CD8-positive, alpha-beta memory T cell (primary cell): ENCODE data around the gene CADM3. TPM values are rescaled to one million over a fixed set of nuclear protein-coding genes. Genes with fewer than 3 reads are reported as not detected.
A peak's percentile ranks its signal among the peaks of the same experiment; 100 is the strongest.

Source experiments
- CTCF ChIA-PET: fragments of 350-600 bp; sonication (Branson Sonifier 250); formaldehyde crosslinking; loops from one replicate; lab custom pipeline; 2021; ENCODE audit warnings: antibody characterized with exemption; lab: Charles Lee
- POLR2A ChIA-PET: fragments of 350-600 bp; sonication (Branson Sonifier 250); formaldehyde crosslinking; loops from one replicate; lab custom pipeline; 2021; ENCODE audit warnings: antibody characterized with exemption; lab: Charles Lee
- DNase-seq, 5 donors: peaks; one replicate each; pipeline versions ENCODE4 v3.0.0 to v3.0.0-alpha.2; 2020 to 2022; ENCODE audit warnings: mixed read lengths in 1 of 5
- H3K27ac ChIP-seq: one replicate; pipeline ENCODE4 v1.7.0; 2013; ENCODE audit warnings: low read depth, mild to moderate bottlenecking, low read length, moderate library complexity
- H3K27me3 ChIP-seq: 2 replicates; pipeline ENCODE4 v1.7.0; 2013; ENCODE audit warnings: low read length, mild to moderate bottlenecking; ENCODE audit not compliant: insufficient read depth, poor library complexity, severe bottlenecking
- H3K36me3 ChIP-seq: 2 replicates; pipeline ENCODE4 v1.7.0; 2013; ENCODE audit warnings: mild to moderate bottlenecking, low read length, moderate library complexity; ENCODE audit not compliant: insufficient read depth
- H3K4me1 ChIP-seq: 2 replicates; pipeline ENCODE4 v1.7.0; 2013; ENCODE audit warnings: mild to moderate bottlenecking, low read length, moderate library complexity; ENCODE audit not compliant: insufficient read depth
- H3K4me3 ChIP-seq: 2 replicates; pipeline ENCODE4 v1.7.0; 2013; ENCODE audit warnings: mild to moderate bottlenecking, low read length
- H3K9me3 ChIP-seq: 2 replicates; pipeline ENCODE4 v1.7.0; 2013; ENCODE audit warnings: mild to moderate bottlenecking, low read length
- H3K27ac Mint-ChIP-seq, 8 donors: one replicate each; pipeline ENCODE4 v1.8.0; 2020 to 2021; ENCODE audit warnings: mixed read lengths in 8 of 8, mild to moderate bottlenecking in 6 of 8, inconsistent platforms in 3 of 8, moderate library complexity in 3 of 8
- H3K27me3 Mint-ChIP-seq, 2 donors: one replicate each; pipeline ENCODE4 v1.8.0; 2020 to 2021; ENCODE audit warnings: mixed read lengths in 2 of 2, mild to moderate bottlenecking in 1 of 2, moderate library complexity in 1 of 2
- H3K36me3 Mint-ChIP-seq, 3 donors: one replicate each; pipeline ENCODE4 v1.8.0; 2020 to 2021; ENCODE audit warnings: mixed read lengths in 3 of 3, inconsistent platforms in 1 of 3, mild to moderate bottlenecking in 1 of 3
- H3K4me1 Mint-ChIP-seq, 3 donors: one replicate each; pipeline ENCODE4 v1.8.0; 2020 to 2021; ENCODE audit warnings: mixed read lengths in 3 of 3, inconsistent platforms in 1 of 3, mild to moderate bottlenecking in 1 of 3
- H3K4me3 Mint-ChIP-seq, 7 donors: one replicate each; pipeline ENCODE4 v1.8.0; 2020 to 2021; ENCODE audit warnings: mixed read lengths in 7 of 7, mild to moderate bottlenecking in 6 of 7, moderate library complexity in 4 of 7, inconsistent platforms in 2 of 7
- H3K9me3 Mint-ChIP-seq, 5 donors: one replicate each; pipeline ENCODE4 v1.8.0; 2020 to 2022; ENCODE audit warnings: mixed read lengths in 5 of 5, mild to moderate bottlenecking in 3 of 5, moderate library complexity in 2 of 5, inconsistent platforms in 1 of 5
- polyA plus RNA-seq: library from polyadenylated mRNA; unstranded; fragments of 300-500 nt; fragmentation: Illumina TruSeq; gene quantifications from one replicate; pipeline ENCODE4 v1.2.3, GENCODE V29; 2021
- total RNA-seq, 2 experiments: library from RNA; stranded (reverse); gene quantifications; one replicate each; pipeline ENCODE4 v1.2.3, GENCODE V29; 2021

CADM3 gene
- total and polyA plus RNA-seq, 3 experiments from 2014 or later: not detected

DNA sequence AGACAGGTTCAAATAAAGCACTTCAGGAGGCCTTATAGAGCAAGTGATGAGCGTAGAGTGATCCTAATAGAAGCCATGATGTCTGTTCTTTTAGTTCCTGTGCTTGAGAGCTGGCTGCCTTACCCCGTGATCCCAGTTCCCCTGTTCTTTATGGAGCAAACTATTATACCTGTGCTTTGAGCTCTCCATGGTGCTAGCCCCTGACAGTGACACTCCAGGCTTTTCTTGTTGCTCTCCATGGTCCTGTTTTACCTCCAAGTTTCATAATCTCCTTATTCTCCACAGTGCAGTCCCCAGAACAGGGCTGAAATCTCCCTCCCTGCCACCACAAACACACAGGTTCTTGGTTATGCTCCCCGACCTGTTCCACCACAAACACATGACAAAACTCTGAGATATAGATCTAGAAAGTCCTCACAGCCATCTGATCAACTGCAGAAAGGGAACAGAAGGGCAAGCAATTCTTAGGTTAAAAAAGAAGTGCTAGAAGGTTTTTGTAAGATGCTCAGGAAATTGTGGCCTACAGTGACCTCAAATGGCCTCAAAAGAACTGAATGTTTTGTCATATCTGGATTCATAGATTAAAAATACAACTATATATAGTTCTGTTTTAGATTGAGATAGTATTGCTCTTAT, 6.0 kb downstream of the CADM3 start:
- Histone ChIP-seq H3K4me3 (no peak overlapping the region), H3K36me3 (no peaks in the 10 kb centered on the region), H3K9me3 (no peaks in the 10 kb centered on the region), H3K27me3 (no peaks in the 10 kb centered on the region), H3K27ac (no peak overlapping the region), H3K4me1 (no peaks in the 10 kb centered on the region)
- DNase-seq: peak in 1 of 5 donors; percentile 10
- peaks cover 36 to 77% of the 10 kb centered on the region in 2 donors for H3K27me3 Mint-ChIP-seq
- H3K27ac Mint-ChIP-seq: no peak overlapping the region
- POLR2A ChIA-PET: no interaction called here
- CTCF ChIA-PET: no interaction called here
- H3K4me3 Mint-ChIP-seq: no peak overlapping the region
- no peaks in the 10 kb centered on the region for H3K9me3 Mint-ChIP-seq
- no peaks in the 10 kb centered on the region for H3K4me1 Mint-ChIP-seq
- H3K36me3 Mint-ChIP-seq: peaks cover 0 to 1% (median 0%) of the 10 kb centered on the region in 3 donors

DNA sequence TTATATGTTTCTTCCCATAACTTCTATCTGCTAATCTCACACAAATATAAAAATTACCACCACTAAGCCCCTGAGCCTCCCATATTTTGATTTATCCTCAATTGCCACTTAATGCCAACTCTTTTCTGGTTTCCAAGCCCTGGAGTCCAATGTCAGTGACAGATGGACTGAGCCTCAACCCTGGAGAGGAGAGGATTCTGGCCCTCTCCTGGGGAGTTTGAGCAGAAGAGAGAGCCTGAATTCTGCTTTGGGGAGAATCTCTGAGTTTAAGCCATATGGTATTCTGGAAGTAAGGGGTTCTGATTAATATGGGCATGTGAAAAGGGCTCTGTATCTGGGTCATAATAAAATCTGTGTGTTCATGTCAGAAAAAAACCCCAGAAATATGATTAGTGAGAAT, 8.5 kb downstream of the CADM3 start:
- Mint-ChIP-seq H3K27me3 (peaks cover 31 to 64% of the 10 kb centered on the region in 2 donors), H3K9me3 (no peaks in the 10 kb centered on the region), H3K4me3 (no peak overlapping the region), H3K4me1 (no peaks in the 10 kb centered on the region), H3K27ac (no peak overlapping the region), H3K36me3 (peaks cover 0 to 1% (median 0%) of the 10 kb centered on the region in 3 donors)
- Histone ChIP-seq H3K36me3 (no peaks in the 10 kb centered on the region), H3K4me1 (no peaks in the 10 kb centered on the region), H3K9me3 (no peaks in the 10 kb centered on the region), H3K27me3 (no peaks in the 10 kb centered on the region), H3K27ac (no peak overlapping the region), H3K4me3 (no peak overlapping the region)
- POLR2A ChIA-PET: no interaction called here
- CTCF ChIA-PET: no interaction called here
- DNase-seq: no peak

DNA sequence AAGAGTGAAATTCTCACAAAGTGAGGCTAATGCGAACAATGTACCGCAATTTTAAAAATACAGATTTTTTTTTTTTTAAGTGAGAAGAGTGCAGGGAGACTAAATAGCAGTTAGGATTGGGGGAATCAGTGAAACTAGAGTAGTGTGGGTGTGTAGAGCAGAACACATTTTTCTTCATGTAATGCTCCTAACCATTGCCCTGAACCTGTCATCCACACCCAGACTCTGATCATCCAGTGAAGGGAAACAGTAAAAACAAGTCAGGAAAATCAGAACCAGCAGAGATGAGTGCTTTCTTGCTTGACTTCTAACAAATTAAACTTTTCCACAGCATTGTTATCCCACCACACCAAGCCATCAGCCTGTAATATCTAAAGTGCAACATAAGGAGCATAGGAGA, 9.1 kb downstream of the CADM3 start:
- H3K4me1 Mint-ChIP-seq: no peaks in the 10 kb centered on the region
- H3K36me3 ChIP-seq: no peaks in the 10 kb centered on the region
- no peak overlapping the region for H3K27ac Mint-ChIP-seq
- no peaks in the 10 kb centered on the region for H3K4me1 ChIP-seq
- no peaks in the 10 kb centered on the region for H3K27me3 ChIP-seq
- DNase-seq: no peak
- no peak overlapping the region for H3K27ac ChIP-seq
- no peaks in the 10 kb centered on the region for H3K9me3 ChIP-seq
- peaks cover 0 to 1% (median 0%) of the 10 kb centered on the region in 3 donors for H3K36me3 Mint-ChIP-seq
- no peaks in the 10 kb centered on the region for H3K9me3 Mint-ChIP-seq
- H3K4me3 Mint-ChIP-seq: no peak overlapping the region
- ChIA-PET POLR2A (no interaction called here), CTCF (no interaction called here)
- peaks cover 27 to 63% of the 10 kb centered on the region in 2 donors for H3K27me3 Mint-ChIP-seq
- no peak overlapping the region for H3K4me3 ChIP-seq

DNA sequence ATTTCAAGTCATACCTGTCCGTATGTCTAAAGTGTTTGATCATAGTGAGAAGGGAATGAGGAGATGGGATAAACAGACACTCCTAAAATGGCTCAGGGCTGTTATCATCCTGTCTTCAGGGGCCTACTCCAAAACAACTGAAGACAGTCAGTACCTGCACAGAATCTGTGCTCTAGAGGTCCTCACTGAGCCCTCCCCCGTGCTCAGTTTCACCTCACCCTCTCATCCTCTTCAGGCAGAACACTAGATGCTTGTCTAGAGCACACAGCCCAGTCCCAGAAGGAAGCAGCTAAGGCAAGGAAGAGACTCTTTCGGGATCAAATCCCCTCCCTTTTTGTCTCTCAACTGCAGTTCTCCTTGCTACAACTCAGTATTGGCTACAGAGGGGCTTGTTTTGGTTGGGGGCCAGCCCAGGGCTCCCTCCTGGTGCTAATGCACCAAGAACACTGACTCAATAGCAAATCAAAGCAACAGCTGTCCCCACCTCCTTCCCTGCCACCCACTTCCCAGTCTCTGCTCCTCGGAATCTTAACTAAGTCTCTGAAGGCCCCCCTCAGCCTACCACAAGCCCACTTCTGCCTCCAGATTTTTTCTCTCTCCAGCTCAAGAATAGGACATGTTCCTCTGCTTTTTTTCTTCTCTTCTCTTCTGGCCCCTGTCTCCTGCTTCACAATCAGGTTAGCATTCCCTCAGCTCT, 10.1 kb downstream of the CADM3 start:
- H3K27me3 ChIP-seq: no peaks in the 10 kb centered on the region
- H3K9me3 ChIP-seq: no peaks in the 10 kb centered on the region
- H3K4me1 ChIP-seq: no peaks in the 10 kb centered on the region
- Mint-ChIP-seq H3K27ac (no peak overlapping the region), H3K9me3 (no peaks in the 10 kb centered on the region), H3K27me3 (peaks cover 24 to 69% of the 10 kb centered on the region in 2 donors), H3K4me3 (no peak overlapping the region), H3K4me1 (no peaks in the 10 kb centered on the region), H3K36me3 (peaks cover 0 to 1% (median 0%) of the 10 kb centered on the region in 3 donors)
- H3K27ac ChIP-seq: no peak overlapping the region
- H3K4me3 ChIP-seq: no peak overlapping the region
- POLR2A ChIA-PET: no interaction called here
- H3K36me3 ChIP-seq: no peaks in the 10 kb centered on the region
- CTCF ChIA-PET: no interaction called here
- DNase-seq: no peak

DNA sequence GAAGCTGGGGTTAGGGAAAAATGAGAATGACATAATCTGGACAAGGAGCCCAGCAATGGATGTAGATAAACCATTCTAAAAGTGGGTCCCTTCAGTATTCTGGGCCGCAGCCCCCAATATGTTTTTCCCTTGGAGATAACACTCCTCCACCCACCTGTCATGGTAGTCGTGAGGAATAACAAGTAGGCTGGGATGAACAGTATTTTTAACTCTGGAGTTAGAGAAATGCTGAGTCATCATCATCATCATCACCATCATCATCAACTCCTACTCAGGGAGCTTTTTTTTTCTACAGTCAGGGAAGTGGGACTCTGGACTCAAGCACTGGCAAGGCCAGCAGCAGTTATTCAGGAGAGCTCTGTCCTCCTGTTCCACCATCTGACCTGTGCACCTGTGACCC, 12.8 kb downstream of the CADM3 start:
- Mint-ChIP-seq H3K4me3 (no peak overlapping the region), H3K9me3 (no peaks in the 10 kb centered on the region), H3K36me3 (peaks cover 0 to 1% (median 0%) of the 10 kb centered on the region in 3 donors), H3K27me3 (peaks cover 31 to 79% of the 10 kb centered on the region in 2 donors), H3K27ac (no peak overlapping the region), H3K4me1 (peaks cover 0 to 14% (median 3%) of the 10 kb centered on the region in 3 donors)
- Histone ChIP-seq H3K36me3 (no peaks in the 10 kb centered on the region), H3K27ac (no peak overlapping the region), H3K4me3 (no peak overlapping the region), H3K27me3 (no peaks in the 10 kb centered on the region), H3K4me1 (no peaks in the 10 kb centered on the region), H3K9me3 (no peaks in the 10 kb centered on the region)
- ChIA-PET POLR2A (no interaction called here), CTCF (no interaction called here)
- DNase-seq: no peak

DNA sequence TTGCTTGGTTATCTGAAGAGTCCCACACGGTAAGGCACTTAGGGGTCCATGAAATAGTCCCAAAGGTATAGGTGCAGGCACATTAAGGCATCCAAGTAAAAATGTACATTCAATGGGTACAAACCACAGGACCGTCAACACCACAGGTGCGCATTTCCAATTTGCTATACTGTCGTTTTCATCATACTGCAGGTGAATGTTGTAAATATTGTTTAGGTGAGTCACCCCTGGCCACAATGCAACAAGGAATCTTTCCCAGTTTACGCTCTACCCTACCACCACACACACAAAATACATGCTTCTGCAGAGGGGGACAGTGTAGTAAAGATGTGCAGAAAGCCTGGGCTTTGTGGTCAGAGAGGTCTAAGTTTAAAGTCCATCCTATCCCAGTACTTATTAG, 13.7 kb downstream of the CADM3 start:
- no peak overlapping the region for H3K27ac ChIP-seq
- no peaks in the 10 kb centered on the region for H3K27me3 ChIP-seq
- H3K4me1 ChIP-seq: no peaks in the 10 kb centered on the region
- no peak overlapping the region for H3K4me3 ChIP-seq
- Mint-ChIP-seq H3K27me3 (peaks cover 39 to 79% of the 10 kb centered on the region in 2 donors), H3K27ac (no peak overlapping the region), H3K4me1 (peaks cover 0 to 14% (median 3%) of the 10 kb centered on the region in 3 donors), H3K4me3 (no peak overlapping the region), H3K9me3 (no peaks in the 10 kb centered on the region), H3K36me3 (peaks cover 0 to under 1% (median 0%) of the 10 kb centered on the region in 3 donors)
- no peak for DNase-seq
- ChIA-PET CTCF (no interaction called here), POLR2A (no interaction called here)
- H3K9me3 ChIP-seq: no peaks in the 10 kb centered on the region
- no peaks in the 10 kb centered on the region for H3K36me3 ChIP-seq

DNA sequence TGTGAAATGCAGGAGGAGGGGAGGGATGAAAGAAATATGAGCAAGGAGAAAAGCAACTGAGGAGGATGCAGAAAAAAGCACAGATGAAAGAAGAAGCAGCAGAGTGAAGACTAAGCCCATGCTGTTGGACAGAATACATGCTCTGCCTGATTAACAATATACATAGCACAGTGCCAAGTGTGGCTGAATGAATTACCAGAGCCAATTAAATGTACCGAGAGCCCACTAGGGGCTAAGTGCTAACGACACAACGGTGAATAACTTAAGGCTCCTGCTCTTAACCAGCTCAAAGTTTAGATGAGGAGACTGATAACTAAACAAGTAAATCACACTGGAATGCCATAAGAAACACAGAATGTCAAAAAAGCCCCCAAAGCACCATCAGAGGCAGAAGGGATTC, 15.6 kb downstream of the CADM3 start:
- peaks cover 32 to 74% of the 10 kb centered on the region in 2 donors for H3K27me3 Mint-ChIP-seq
- ChIA-PET CTCF (no interaction called here), POLR2A (no interaction called here)
- Histone ChIP-seq H3K4me1 (no peaks in the 10 kb centered on the region), H3K9me3 (no peaks in the 10 kb centered on the region), H3K27me3 (no peaks in the 10 kb centered on the region), H3K4me3 (no peak overlapping the region), H3K36me3 (no peaks in the 10 kb centered on the region), H3K27ac (no peak overlapping the region)
- no peaks in the 10 kb centered on the region for H3K36me3 Mint-ChIP-seq
- DNase-seq: no peak
- H3K27ac Mint-ChIP-seq: no peak overlapping the region
- no peaks in the 10 kb centered on the region for H3K9me3 Mint-ChIP-seq
- peaks cover 0 to 14% (median 3%) of the 10 kb centered on the region in 3 donors for H3K4me1 Mint-ChIP-seq
- H3K4me3 Mint-ChIP-seq: no peak overlapping the region

DNA sequence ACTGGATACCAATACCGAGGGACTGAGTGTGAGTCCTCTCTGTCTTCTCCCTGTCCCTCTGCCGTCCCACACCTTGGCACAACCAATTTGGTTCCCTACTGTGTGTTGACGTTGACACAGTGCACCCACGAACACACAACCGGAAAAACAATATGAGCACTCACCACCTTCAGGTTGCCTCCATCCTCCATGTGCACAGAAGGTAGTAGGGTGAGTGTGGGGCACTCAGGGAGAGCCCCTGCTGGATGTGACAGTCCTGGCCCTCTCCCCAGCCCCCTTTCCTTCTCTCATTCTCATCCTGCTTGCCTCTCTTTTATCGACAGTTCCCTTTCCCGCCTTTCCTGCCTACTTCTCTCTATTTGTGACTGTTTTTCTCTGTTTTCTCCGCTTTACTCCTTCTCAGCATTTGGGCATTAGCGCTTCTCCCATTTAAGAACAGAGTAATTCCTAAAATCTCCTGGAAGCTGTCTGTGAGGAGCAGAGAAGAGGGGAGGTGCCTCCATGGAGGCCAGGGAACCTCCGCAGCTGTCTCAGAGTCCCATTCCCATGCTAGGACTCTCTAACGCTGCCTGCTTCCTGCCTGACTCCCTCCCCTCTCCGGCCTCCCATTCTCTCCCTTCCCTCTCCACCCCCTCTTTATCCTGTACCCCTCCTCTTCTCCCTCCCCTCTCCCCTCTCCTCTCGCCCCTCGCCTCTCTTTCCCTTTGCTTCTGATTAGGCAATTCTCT, 16.4 kb downstream of the CADM3 start:
- ChIA-PET POLR2A (no interaction called here), CTCF (no interaction called here)
- Histone ChIP-seq H3K36me3 (no peaks in the 10 kb centered on the region), H3K4me1 (no peaks in the 10 kb centered on the region), H3K4me3 (no peak overlapping the region), H3K27ac (no peak overlapping the region), H3K27me3 (no peaks in the 10 kb centered on the region), H3K9me3 (no peaks in the 10 kb centered on the region)
- H3K27me3 Mint-ChIP-seq: peaks cover 33 to 78% of the 10 kb centered on the region in 2 donors
- no peaks in the 10 kb centered on the region for H3K9me3 Mint-ChIP-seq
- peak overlapping the region in 2 of 7 donors; percentile 19 to 27 for H3K4me3 Mint-ChIP-seq
- peak overlapping the region in 1 of 8 donors; percentile 12 for H3K27ac Mint-ChIP-seq
- peaks cover 0 to 14% (median 3%) of the 10 kb centered on the region in 3 donors for H3K4me1 Mint-ChIP-seq
- no peak for DNase-seq
- H3K36me3 Mint-ChIP-seq: no peaks in the 10 kb centered on the region
